GM19468 (cell line): ENCODE measurements around the gene KRTAP22-2.

Experiments used
- ATAC-seq: cut with Tn5 transposase; IDR thresholded peaks from one replicate; pipeline ENCODE4 v1.9.1; 2021; ENCODE audit warnings: mild to moderate bottlenecking, moderate library complexity, moderate number of reproducible peaks; ENCODE audit not compliant: unreplicated experiment; ENCODE audit errors: extremely low read depth

Gene KRTAP22-2

DNA sequence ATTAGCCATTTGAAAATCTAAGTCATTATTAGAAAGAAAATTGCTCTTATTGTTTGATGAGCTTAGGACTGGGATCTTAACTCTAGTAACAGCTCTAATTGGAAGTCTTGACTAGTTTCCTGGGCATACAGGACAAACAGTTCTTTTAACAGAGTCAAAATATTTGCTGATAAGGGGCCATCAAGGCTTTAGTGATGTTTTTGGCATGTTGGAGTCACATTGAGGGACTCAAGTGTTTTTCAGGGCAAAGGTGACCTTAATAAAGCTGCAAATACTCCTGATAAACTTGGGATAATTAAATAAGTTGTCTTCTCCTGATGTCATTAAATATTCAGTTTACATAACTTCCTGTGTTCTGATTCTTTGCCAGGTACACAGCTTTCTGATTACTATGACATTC is 22.6 kb downstream of the KRTAP22-2 start:
- no peak for ATAC-seq

DNA sequence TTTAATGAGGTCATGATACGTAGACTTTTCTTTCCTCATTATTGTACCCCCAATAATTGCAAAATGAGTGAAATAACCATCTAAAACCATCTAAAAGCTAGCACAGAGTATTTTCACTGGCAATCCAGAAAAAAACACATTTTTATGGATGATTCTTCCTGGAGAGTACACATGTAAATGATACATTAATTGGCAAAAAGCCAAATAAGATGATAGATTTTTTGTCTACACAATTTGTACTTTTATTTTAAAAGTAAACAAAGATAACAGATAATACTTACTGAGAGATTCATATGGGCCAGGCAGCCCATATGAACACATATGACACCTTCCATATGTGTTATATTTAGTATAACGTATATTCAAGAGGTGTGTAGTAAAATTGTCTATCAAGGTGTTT is 26.6 kb downstream of the KRTAP22-2 start:
- ATAC-seq: no peak

DNA sequence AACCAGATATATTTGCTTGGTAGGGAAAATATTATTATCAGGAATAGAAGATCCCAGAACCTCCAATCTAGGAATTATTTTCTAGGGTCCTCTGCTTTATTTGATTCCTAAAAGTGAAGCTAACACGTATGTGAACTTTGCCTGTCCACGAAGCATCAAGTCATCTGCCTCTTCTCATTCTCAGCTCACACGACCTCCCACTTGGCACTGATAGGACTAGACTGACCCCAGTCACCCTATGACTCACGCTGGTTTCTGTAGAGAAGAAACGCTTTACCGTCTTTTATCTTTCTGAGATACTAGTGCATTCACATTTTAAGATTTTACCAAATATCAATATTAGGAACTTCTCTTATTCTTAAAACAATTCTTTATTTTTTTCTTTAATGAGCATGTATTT is 27.1 kb downstream of the KRTAP22-2 start:
- ATAC-seq: no peak

DNA sequence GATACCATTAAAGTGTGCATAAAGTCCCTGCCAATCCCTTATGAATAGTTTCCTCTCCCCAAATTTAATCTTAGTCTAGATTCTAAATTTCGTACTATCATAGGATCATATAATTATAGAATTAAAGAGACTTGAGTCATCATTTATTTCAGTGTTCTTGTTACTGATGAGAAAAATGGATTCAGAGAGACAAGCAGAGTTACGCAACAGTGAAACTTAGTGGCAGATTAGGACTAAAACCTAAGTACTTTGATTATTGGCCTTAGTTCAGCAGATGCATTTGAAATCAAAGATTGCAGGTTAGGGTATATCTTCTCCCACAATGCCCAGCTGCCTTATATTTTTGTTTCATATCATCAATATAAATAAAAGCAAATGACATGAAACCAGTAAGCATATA is 28.2 kb downstream of the KRTAP22-2 start:
- ATAC-seq: no peak

DNA sequence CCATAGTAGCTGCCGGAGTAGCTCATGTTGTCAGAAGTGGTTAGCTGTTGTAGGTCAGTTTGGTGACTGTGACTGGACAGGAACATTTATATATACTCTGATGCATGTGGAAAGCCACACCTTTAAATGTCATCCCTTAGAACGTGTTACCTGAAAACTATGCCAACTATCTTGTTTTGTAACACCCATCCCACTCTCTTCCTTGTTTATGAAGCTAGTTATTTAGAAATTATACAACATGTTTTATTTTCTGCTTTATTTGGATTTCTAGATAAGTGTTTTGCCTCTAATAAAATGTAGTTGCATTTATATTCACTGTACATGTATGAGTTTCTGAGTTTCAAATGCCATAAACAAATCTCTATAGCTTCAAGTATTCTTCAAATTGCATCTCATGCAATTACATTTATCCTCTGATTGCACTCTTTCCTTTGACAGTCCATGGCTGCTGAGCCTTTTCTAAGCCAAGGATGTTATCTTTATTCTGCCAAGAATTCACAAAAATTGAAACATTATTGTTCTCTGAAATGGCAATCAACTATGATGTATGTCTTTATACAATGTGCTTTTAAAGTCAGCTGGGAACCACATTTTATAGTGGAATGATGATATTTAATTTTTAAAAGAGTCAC is 28.8 kb downstream of the KRTAP22-2 start, which contains the start of gene KRTAP19-7:
Gene KRTAP19-7 (minus strand): TSS at position 51 of the 632 bp plus-strand sequence. CDS start 25 bp downstream, at position 26.
- ATAC-seq: no peak

DNA sequence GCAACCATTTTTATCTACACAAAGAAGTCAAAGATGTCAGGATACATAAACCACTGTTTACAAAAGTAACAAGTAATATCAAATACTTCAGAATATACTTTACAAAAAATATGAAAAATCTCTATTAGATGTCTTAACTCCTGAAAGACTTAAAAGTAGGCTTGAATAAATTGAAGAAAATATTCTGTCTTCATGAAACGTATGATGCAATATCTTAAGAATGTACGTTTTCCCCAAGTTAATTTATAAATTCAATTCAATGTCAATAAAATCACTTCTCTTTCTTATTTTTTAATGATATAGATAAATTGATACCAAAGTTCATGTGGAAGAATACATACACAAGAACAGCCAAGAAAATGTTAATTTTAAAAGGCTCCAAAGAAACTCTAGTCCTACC is 35.1 kb downstream of the KRTAP22-2 start:
- ATAC-seq: no peak

DNA sequence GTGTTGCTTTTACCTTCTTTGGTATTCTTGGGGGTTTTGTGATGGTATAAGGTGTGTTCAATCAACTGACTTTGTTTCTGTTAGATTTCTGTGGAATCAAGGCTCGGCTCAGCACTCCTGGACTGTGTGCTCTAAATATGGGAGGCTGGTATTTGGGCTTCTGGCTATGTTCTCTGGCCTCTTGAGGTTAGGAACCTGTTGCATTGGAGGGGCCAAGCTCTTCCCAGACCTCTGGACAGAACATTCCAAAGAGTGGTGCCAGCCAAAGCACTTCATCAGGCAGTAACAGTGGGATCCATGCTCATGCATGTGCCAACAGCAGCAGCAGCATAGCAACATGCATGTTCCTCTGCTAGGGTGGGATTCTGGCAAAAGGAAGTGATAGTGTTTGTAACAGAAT is 37.4 kb downstream of the KRTAP22-2 start:
- no peak for ATAC-seq

DNA sequence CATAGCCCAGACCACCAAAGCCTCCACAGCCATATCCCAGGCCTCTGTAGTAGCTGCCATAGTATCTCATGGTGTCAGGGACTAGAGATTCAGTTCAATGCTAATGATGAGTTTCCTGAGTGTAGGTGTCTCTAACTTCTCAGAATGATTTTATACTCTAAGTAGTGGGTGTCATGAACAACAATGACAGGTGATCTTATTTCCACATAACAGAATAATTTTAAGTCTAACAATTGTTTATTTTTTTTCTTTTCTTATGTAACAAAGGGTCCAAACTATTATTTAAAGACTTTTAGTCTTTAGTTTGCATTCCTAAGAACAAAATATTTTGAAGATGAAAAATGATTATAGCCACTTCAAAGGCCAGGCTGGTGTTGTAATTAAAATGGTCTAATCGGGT is 48.4 kb downstream of the KRTAP22-2 start, which contains the start of gene KRTAP19-6:
Gene KRTAP19-6 (minus strand): TSS at position 101 of the 400 bp plus-strand sequence. CDS start 31 bp downstream, at position 70.
- ATAC-seq: no peak
